ENCODE measurements around the gene NT5M. TPM values are rescaled to one million over a fixed set of nuclear protein-coding genes. Genes with fewer than 3 reads are reported as not detected.
"Not testable (repeated sequence)": the region's sequence is repeated elsewhere in the genome, so short reads cannot be mapped to it uniquely, and the experiment has no call there.

Gene NT5M
- total RNA-seq, 1 donor from 2014 or later = 4.1 TPM

DNA sequence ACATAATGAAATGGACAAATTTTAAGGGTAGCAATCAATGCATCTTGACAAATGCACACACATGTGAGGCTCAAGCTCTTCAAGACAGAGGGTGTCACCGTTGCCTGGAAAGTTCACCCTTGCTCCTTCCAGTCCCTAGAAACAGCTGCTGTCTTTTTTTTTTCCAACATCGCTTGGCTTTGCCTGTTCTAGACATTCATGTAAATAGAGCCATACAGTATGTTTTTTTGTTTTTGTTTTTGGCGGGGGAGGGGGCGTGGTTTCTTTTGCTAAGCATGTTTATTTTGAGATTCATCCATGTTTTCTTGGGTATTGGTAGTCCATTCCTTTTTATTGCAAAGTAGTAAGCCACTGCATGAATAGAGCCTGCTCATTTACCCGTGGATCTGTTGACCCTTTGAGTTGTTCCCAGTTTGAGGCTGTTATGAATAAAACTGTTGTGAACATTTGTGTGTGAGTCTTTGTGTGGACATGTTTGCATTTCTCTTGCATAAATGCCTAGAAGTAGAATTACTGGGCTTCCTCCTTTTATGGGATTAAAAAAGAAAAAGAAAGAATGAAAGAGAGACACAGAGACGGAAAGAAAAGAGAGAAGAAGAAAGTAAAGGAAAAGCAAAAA lies 78.4 kb downstream of the NT5M start:
- H3K9me3 Mint-ChIP-seq = no peaks in the 10 kb centered on the region
- no peak for DNase-seq (ENCODE audit: low spot score)
- H3K27me3 Mint-ChIP-seq (ENCODE audit: insufficient read depth, low read depth) = peaks cover 4% of the 10 kb centered on the region
- Histone ChIP-seq H3K4me3 (no peak overlapping the region), H3K4me1 (peaks cover 10% of the 10 kb centered on the region), H2AFZ (replicated peaks) (no peak overlapping the region), H3K9me3 (ENCODE audit: low read depth) (no peaks in the 10 kb centered on the region), H3K4me2 (no peak overlapping the region), H4K20me1 (ENCODE audit: low read depth) (no peaks in the 10 kb centered on the region), H3K79me2 (ENCODE audit: low read depth) (no peaks in the 10 kb centered on the region), H3K27ac (no peak overlapping the region), H3K27me3 (no peaks in the 10 kb centered on the region), H3K9ac (no peak overlapping the region), H3F3A (ENCODE audit: low read depth) (no peaks in the 10 kb centered on the region), H3K36me3 (no peaks in the 10 kb centered on the region)
- TF ChIP-seq, protein P1, sequence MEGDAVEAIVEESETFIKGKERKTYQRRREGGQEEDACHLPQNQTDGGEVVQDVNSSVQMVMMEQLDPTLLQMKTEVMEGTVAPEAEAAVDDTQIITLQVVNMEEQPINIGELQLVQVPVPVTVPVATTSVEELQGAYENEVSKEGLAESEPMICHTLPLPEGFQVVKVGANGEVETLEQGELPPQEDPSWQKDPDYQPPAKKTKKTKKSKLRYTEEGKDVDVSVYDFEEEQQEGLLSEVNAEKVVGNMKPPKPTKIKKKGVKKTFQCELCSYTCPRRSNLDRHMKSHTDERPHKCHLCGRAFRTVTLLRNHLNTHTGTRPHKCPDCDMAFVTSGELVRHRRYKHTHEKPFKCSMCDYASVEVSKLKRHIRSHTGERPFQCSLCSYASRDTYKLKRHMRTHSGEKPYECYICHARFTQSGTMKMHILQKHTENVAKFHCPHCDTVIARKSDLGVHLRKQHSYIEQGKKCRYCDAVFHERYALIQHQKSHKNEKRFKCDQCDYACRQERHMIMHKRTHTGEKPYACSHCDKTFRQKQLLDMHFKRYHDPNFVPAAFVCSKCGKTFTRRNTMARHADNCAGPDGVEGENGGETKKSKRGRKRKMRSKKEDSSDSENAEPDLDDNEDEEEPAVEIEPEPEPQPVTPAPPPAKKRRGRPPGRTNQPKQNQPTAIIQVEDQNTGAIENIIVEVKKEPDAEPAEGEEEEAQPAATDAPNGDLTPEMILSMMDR (IDR thresholded peaks at IDR 0.05) = no peak
- no peak for TF ChIP-seq EZH2 (IDR thresholded peaks at IDR 0.05)
- TF ChIP-seq EZH2phosphoT487 (IDR thresholded peaks at IDR 0.05) = no peak
- no peak overlapping the region for H3K4me3 Mint-ChIP-seq
- no peaks in the 10 kb centered on the region for H3K36me3 Mint-ChIP-seq
- peaks cover 33% of the 10 kb centered on the region for H3K4me1 Mint-ChIP-seq
- no peak overlapping the region for H3K27ac Mint-ChIP-seq

DNA sequence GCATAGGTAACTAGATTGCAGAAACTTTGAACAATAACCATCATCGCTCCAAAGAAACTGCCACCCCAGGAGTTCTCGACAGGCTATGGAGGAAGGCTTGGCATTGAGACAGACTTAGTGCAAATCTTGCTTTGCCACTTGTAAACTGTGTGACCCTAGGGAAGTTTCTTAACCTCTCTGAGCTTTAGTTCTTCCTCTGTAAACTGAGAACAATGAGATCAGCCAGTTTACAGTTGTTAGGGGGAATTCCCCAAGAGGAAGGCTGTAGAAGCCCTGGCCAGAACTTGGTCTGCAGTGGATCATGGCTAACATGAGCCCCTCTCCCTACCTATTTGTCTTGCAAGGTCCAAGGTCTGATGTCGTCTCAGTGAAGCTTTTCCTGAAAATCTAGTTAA lies 78.9 kb downstream of the NT5M start:
- Mint-ChIP-seq H3K4me3 (no peak overlapping the region), H3K9me3 (no peaks in the 10 kb centered on the region), H3K4me1 (peaks cover 36% of the 10 kb centered on the region), H3K27ac (no peak overlapping the region), H3K27me3 (ENCODE audit: insufficient read depth, low read depth) (peaks cover 5% of the 10 kb centered on the region), H3K36me3 (no peaks in the 10 kb centered on the region)
- Histone ChIP-seq H3K4me2 (no peak overlapping the region), H3K4me3 (no peak overlapping the region), H4K20me1 (ENCODE audit: low read depth) (no peaks in the 10 kb centered on the region), H3K4me1 (peaks cover 10% of the 10 kb centered on the region), H3K27me3 (no peaks in the 10 kb centered on the region), H3K9ac (no peak overlapping the region), H3F3A (ENCODE audit: low read depth) (no peaks in the 10 kb centered on the region), H2AFZ (replicated peaks) (no peak overlapping the region), H3K79me2 (ENCODE audit: low read depth) (no peaks in the 10 kb centered on the region), H3K9me3 (ENCODE audit: low read depth) (no peaks in the 10 kb centered on the region), H3K36me3 (no peaks in the 10 kb centered on the region), H3K27ac (no peak overlapping the region)
- no peak for DNase-seq (ENCODE audit: low spot score)
- TF ChIP-seq, protein P1 (IDR thresholded peaks at IDR 0.05) = no peak
- no peak for TF ChIP-seq EZH2 (IDR thresholded peaks at IDR 0.05)
- no peak for TF ChIP-seq EZH2phosphoT487 (IDR thresholded peaks at IDR 0.05)

DNA sequence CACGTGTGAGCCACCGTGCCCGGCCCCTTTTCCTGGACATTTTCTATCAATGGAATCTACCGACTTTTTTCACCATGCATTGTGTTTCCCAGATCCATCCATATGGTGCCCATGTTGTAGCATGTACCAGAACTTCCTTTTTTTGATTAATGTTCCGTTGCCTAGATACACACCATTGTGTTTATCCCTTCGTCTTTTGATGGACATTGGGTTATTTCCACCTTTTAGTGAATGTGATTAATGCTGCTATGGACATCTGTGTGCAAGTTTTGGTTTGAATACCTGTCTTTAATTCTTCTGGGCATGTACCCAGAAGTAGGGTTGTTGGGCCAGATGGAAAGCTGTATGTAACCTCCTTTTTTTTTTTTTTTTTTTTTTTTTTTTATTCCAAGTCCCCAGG lies 79.8 kb downstream of the NT5M start:
- Histone ChIP-seq H2AFZ (replicated peaks) (no peak overlapping the region), H3K4me1 (peaks cover 10% of the 10 kb centered on the region), H3K36me3 (no peaks in the 10 kb centered on the region), H3K9me3 (ENCODE audit: low read depth) (no peaks in the 10 kb centered on the region), H3F3A (ENCODE audit: low read depth) (no peaks in the 10 kb centered on the region), H4K20me1 (ENCODE audit: low read depth) (no peaks in the 10 kb centered on the region), H3K4me3 (no peak overlapping the region), H3K27ac (no peak overlapping the region), H3K79me2 (ENCODE audit: low read depth) (no peaks in the 10 kb centered on the region), H3K4me2 (no peak overlapping the region), H3K9ac (no peak overlapping the region), H3K27me3 (no peaks in the 10 kb centered on the region)
- Mint-ChIP-seq H3K4me1 (peaks cover 39% of the 10 kb centered on the region), H3K36me3 (no peaks in the 10 kb centered on the region), H3K4me3 (no peak overlapping the region), H3K9me3 (no peaks in the 10 kb centered on the region), H3K27me3 (ENCODE audit: insufficient read depth, low read depth) (peaks cover 5% of the 10 kb centered on the region), H3K27ac (no peak overlapping the region)
- TF ChIP-seq, protein P1 (IDR thresholded peaks at IDR 0.05) = no peak
- TF ChIP-seq EZH2 (IDR thresholded peaks at IDR 0.05) = no peak
- no peak for TF ChIP-seq EZH2phosphoT487 (IDR thresholded peaks at IDR 0.05)
- DNase-seq (ENCODE audit: low spot score) = no peak

DNA sequence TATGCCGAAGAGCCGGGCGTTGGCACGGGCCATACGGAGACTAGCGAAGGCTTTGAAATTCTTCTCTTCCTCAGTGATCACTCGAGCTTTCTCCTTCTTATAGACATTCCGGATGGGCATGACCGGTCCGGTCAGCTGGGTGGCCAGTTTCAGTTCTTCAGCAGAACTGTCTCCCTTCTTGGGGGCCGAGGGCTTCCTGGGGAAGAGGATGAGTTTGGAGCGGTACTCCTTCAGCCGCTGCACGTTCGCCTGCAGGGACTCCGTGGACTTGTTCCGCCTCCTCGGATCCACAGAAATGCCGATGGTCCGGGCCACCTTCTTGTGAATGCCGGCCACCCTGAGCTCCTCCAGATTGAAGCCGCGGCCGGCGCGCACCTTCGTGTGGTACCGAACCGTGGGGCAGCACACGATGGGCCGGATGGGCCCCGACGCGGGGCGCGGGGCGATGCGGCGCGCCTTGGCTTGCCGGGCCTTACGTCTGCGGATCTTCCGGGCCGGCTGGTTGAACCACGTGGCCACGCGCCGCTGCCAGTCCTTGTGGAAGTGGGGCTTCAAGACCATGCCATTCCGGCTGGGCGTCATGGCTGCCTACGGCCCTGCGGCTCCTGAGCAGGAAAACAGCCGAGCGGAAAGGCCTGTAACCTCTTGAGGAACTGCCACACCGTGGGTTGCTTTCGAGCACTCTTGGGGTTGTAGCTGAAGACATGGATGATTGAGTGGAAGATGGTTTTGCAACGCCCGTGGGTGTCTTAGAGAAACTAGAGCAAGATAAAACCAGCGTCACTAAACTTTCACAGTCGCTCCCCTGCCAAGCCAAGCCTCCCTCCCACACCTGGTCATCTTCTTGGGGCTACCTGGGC lies 80.5 kb downstream of the NT5M start:
- not testable (repeated sequence) for H4K20me1 ChIP-seq (ENCODE audit: low read depth); H3K79me2 ChIP-seq (ENCODE audit: low read depth); H3K4me3 ChIP-seq; H3K27ac Mint-ChIP-seq; H3K4me3 Mint-ChIP-seq; H3K27ac ChIP-seq; H3K9me3 ChIP-seq (ENCODE audit: low read depth); H3K27me3 ChIP-seq; H3K27me3 Mint-ChIP-seq (ENCODE audit: insufficient read depth, low read depth); H3K36me3 ChIP-seq; H3K36me3 Mint-ChIP-seq; H3K4me2 ChIP-seq; H3K9me3 Mint-ChIP-seq; DNase-seq (ENCODE audit: low spot score); H2AFZ ChIP-seq (replicated peaks); H3F3A ChIP-seq (ENCODE audit: low read depth); H3K9ac ChIP-seq
- peaks cover 10% of the 10 kb centered on the region for H3K4me1 ChIP-seq
- peaks cover 35% of the 10 kb centered on the region for H3K4me1 Mint-ChIP-seq
